ENCODE measurements around the gene FOXP2.
"Not testable (repeated sequence)": the region's sequence is repeated elsewhere in the genome, so short reads cannot be mapped to it uniquely, and the experiment has no call there.

The FOXP2 gene

DNA sequence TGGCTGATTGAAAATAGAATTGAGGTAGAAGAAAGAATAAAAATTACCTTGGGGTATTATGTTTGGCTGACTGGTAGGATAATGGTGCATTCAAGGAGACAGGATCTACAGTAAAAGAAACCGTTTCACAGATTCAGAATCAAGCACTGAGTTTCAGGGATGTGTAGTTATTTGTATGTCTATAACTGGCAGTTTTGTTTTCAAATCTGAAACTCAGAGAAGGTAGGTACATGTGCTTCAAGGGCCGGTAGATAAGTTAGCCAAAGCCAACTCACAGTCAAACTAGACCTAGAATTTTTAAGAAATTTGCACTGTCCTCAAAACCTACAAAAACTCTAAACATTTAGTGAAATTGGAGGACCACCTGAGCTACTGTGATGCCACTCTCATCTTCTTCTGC lies 191.5 kb downstream of the FOXP2 start:
- DNase-seq, result no peak

- DNase-seq, result not testable (repeated sequence)
These were observed 194.2 kb downstream of the FOXP2 start for GRCh38 chr7:114608822-114609221.

DNA sequence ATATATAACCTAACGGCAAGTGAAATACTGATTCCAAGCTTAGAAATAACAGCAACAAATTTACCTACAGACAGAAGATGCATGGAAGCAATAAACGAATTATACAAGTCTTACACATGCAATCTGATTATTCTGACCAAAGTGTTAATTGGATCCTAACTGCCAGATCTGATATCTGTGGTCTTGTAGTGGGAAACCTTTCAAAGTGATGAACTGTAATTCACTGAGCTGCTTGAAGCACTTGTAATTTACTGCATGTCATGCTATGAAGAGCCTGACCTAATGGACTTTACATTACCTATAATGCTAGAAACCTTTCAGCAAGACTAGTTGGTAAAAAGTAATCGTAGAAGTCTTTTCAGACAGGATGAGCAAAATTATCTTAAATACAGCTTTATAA lies 205.6 kb downstream of the FOXP2 start:
- no peak for DNase-seq

DNA sequence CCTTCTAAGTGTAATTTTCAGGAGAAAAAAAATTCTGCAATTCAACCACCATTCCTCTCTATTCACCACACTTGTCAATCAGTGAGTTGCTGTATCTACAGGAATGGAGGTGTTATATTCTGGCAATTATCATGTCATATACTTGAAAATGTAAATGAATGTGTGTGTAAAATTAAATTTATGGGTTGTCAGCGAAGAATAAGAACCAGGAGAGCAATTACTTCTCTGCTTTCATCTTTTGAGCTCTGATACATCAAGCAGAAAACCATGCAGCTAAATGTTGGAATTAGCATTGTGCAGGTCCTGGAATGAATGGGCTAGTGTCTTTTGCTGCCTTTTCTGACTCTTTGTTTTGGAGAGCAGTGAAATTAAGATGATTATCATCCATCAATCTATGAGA lies 207.6 kb downstream of the FOXP2 start:
- DNase-seq, result no peak

GRCh38 chr7:114623146-114623545 lies 208.5 kb downstream of the FOXP2 start:
- no peak for DNase-seq

DNA sequence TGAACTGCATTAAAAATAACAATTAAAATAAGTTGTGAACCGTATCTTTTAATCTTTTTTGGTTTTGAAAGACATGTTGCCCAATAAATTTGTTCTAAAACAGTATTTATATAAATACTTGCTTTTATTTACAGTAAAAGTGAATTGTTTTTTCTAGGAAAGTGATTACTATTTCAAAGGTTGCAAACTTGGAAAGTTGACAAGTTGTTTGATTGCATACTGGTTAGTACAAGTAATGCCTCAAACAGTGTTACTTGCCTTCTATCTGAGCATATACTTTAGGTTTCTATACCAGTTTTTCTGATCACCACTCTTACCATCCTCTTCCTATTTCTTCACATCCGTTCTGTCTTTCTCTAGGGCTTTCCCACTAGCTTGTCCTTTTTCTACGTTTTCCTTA lies 212.6 kb downstream of the FOXP2 start:
- no peak for DNase-seq

GRCh38 chr7:114628362-114628761 lies 213.7 kb downstream of the FOXP2 start:
- DNase-seq, result no peak

DNA sequence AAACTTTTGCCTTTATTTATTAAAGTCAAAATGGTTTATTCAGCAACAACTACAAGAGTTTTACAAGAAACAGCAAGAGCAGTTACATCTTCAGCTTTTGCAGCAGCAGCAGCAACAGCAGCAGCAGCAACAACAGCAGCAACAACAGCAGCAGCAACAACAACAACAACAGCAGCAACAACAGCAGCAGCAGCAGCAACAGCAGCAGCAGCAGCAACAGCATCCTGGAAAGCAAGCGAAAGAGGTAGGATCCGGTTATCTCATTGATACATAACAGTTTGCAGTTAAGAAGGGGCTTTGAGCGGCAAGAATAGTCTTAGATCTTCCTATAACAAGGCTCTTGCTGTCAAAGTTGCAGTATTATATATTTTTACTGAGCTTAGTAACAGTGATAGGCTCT lies 215.1 kb downstream of the FOXP2 start:
- no peak for DNase-seq

DNA sequence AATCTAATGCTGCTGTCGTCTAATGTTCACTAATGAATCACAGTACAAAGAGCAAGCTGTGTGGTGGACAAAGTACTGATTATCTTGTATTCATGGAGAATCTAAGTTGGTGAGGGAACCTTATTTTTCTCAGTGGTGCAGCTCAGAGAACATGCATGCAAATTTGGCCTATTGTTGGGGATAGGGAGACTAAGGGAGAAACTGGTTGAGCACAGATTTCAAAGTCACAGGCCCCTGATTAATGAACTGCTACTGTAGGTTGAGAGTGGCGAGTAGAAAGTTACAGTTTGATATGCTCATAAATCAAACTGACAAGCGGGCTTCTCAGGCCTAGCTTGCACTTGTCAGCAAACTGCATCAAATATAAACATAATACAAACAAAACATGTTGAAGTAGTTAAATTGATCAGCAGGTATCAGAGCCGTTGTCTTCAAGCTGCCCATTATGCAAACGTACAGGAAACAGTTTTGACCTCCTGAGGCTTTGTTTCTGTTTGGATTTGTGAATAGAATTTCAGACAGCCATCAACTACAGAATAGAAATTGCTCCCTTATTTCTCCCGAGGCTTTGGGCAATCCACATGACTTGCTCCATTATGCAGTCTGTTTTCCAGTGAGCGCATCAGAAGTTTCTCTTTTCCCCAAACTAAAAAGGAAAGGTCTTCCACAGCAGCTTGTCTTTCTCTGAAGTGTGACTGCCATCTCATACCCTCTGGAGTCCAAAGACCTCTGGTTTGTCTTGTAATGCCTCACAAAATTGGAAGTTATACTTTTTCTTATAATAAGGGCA lies 215.8 kb downstream of the FOXP2 start:
- no peak for DNase-seq

DNA sequence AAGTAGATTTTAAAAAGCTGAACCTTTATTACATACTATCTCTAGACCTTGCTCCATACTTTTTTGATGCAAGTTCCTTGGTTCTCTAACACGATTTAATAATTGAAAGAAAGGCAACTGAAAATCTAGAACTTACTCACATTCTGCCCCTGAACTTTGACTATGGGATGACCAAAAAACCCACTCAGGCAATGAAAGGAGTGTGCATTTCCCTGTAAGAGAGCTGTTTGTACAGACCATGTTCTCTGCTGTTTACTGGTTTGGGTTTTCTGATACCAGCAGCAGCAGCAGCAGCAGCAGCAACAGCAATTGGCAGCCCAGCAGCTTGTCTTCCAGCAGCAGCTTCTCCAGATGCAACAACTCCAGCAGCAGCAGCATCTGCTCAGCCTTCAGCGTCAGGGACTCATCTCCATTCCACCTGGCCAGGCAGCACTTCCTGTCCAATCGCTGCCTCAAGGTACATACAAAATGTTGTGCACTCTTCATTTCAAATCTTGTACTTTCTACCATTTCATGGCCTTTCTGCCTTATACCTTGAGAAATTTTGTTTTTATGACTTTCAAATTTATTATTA lies 216.7 kb downstream of the FOXP2 start:
- no peak for DNase-seq

DNA sequence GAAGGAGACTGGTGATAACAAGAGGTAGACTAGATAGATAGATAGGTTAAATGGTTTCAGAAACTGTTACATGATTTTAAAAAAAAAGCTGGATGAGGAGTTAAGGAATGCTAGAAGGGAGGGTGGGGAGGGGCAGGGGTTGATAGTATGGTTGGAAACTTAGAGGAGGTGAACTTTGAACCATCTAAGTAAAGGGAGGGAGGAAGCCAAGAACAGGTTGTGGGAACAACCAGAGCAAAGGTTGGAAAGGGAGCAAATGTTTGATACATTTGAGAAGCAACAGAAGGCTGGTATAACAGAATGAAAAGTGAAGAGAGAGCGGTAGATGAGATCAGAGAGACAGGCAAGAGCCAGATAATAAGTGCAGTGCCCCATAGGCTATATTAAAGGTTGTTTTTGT lies 224.8 kb downstream of the FOXP2 start:
- DNase-seq, result no peak

DNA sequence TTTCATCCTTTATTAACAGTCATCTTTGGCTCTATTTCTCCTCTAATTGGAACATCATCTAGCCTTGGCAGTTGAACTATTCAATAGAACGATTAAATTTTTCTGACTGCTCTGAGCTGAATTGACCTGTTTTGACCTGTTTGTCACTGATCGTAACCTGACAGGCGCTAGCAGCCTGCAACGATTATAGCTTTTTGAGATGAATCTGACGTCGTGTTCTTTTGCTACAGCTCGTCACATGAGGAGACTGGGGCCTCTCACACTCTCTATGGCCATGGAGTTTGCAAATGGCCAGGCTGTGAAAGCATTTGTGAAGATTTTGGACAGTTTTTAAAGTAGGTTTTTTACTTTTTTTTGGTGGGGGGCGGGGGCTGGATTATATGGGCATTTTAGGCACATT lies 229.8 kb downstream of the FOXP2 start:
- no peak for DNase-seq

- DNase-seq, result no peak
These were observed 230.8 kb downstream of the FOXP2 start for GRCh38 chr7:114645451-114645850.

DNA sequence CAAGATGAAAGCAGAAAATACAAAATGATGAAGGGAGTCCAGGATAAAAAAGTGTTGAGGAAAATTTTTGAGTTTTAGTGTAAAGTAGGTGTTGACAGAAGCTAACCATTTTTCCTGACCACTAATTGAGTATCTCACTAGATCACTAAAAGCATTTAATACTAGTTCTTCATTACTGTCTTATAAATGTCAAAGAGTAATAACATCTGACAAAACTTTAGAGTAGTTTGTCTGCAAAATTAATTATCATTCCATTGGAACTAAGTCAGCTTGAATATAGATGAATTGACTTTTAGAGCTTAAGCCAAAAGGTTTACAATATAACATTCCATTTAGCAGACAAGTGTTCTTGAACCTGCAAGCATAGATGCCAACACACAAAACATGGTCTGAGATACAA lies 232.9 kb downstream of the FOXP2 start:
- DNase-seq, result no peak

DNA sequence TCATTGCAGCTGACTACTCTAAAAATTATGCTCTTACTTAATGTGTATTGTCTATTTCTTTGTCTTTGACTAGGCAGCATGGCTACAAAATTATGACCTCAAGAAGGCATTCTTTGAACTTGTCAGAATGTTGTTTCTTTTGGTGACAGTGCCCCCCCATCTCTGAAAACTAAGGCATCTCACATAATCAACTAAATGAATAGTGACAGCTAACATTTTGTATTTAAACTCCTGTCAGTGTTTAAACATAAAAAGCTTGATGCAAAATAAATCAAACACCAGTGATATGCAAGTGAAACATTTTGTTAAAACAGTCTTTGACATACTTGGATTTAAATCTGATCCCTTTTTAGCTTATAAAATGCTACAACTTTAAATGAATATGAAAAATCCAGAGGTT lies 233.5 kb downstream of the FOXP2 start:
- DNase-seq, result no peak

GRCh38 chr7:114648680-114649079 lies 234.1 kb downstream of the FOXP2 start:
- no peak for DNase-seq

DNA sequence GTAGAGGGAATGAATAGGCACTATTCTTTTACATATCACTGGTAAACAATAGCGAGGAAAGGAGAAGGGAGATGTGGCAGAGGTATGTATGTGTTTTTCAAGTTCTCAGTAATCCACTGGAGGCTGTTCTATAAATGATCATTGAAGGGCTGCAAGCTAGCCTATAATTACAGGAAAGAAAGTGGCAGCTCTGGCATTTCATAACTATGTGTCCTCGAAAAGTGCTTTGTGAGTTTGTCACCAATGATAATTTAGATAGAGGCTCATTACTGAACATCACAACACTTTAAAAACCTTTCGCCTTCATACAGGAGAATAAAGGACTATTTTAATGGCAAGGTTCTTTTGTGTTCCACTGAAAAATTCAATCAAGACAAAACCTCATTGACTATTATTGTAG lies 235.1 kb downstream of the FOXP2 start:
- DNase-seq, result no peak

GRCh38 chr7:114650491-114650890 lies 235.9 kb downstream of the FOXP2 start:
- no peak for DNase-seq

DNA sequence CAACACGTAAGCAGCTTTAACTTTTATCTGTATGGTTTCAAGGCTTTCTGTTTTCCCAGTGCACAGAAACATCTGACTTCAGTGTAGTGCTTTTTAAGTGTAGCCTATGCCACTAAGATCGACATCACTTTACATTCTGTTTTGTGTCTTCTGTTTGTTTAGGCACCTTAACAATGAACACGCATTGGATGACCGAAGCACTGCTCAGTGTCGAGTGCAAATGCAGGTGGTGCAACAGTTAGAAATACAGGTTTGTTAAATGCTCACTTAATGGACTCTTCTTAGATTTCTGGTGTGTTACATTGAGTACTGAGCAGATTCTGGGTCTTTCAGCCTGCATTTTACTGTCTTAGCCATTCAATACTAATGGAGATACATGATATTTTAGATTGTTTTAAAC lies 237.4 kb downstream of the FOXP2 start:
- no peak for DNase-seq

- no peak for DNase-seq
These were observed 238.9 kb downstream of the FOXP2 start for GRCh38 chr7:114653364-114654088.

DNA sequence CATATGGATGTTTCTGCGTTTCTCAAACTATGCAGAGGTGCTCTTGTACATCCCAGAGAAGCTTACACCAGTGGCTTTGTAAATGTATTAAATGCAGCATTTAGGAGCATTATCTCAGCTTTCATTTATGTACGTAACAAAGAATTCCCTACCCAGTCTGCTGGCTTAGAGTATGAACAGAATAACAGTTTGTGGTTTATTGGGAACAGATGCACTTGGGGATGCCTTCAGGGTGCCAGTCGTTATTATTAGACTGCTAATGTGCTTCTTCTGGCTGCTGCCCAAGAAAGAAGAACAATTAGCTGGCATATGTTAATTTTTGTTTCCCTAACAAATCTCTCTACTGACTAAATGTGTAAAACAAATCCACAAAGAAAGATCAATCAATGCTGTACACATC lies 241.9 kb downstream of the FOXP2 start:
- no peak for DNase-seq

DNA sequence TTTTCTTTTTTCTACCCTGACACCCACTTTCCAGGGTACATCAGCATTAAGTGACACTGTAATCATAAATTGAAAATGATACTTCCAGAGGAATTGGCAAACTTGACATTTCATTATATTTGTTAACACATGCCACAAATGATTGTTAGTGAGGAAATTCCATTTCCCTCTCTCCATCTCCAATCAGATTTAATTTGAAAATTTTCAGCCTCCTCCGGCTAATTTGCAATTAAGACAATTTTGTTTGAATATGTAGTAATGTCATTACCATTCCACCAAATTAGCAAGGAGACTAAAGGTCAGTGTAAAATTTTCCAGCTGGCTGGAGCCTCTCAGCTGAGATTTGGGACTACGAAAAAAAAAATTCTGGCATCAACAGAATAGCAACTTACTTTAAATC lies 242.7 kb downstream of the FOXP2 start:
- DNase-seq, result no peak

DNA sequence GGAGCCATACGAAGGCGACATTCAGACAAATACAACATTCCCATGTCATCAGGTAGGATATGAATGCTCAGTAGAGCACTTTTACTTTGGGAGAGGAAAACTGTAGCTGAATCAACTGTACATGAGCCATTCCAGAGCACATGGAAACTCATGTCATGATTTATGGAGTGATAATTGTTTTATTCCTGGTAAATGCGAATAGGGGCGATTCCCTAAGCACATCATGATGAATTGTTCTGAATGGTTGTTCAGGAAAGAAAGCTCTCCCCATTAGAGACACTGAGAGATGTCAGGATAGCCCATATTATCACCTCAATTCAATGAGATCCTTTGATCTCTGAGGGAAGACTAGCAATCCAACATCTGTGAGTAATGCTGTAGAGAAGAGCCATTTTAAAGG lies 243.6 kb downstream of the FOXP2 start:
- no peak for DNase-seq

GRCh38 chr7:114659409-114660125 lies 245.0 kb downstream of the FOXP2 start:
- no peak for DNase-seq

Measured in right forelimb (tissue), 1 donor.